22Rv1 (cell line): ENCODE data around the gene TGFB3.

Experiments used
- H3K27ac ChIP-seq: fragments of 450-650 bp; 2 replicates; pipeline ENCODE4 v1.5.1; 2017
- CTCF ChIP-seq: fragments of 450-650 bp; IDR thresholded peaks from 2 replicates; pipeline ENCODE4 v1.5.1; 2017; ENCODE audit warnings: mild to moderate bottlenecking
- ZFX ChIP-seq: fragments of 450-650 bp; IDR thresholded peaks from 2 replicates; pipeline ENCODE4 v1.6.1; 2017; ENCODE audit warnings: antibody characterized with exemption, borderline replicate concordance

Gene TGFB3

GRCh38 chr14:75996488-75996887 lies 14.7 kb upstream of the TGFB3 start:
- H3K27ac ChIP-seq: no peak overlapping the region
- TF ChIP-seq ZFX (no peak), CTCF (no peak)

- H3K27ac ChIP-seq: no peak overlapping the region
- TF ChIP-seq ZFX: no peak
- TF ChIP-seq CTCF: no peak
Observed at GRCh38 chr14:75995372-75996041, 13.7 kb upstream of the TGFB3 start.

- no peak for TF ChIP-seq ZFX
- TF ChIP-seq CTCF: no peak
- no peak overlapping the region for H3K27ac ChIP-seq
Observed at GRCh38 chr14:75993567-75994041, 11.8 kb upstream of the TGFB3 start.

GRCh38 chr14:75991753-75992152 lies 10.0 kb upstream of the TGFB3 start:
- TF ChIP-seq ZFX (no peak), CTCF (no peak)
- H3K27ac ChIP-seq: no peak overlapping the region

GRCh38 chr14:75990297-75990696 lies 8.5 kb upstream of the TGFB3 start:
- H3K27ac ChIP-seq: no peak overlapping the region
- no peak for TF ChIP-seq ZFX
- TF ChIP-seq CTCF: no peak

- no peak for TF ChIP-seq CTCF
- no peak overlapping the region for H3K27ac ChIP-seq
Observed at GRCh38 chr14:75989134-75989533, 7.3 kb upstream of the TGFB3 start.

GRCh38 chr14:75987201-75987970 lies 5.6 kb upstream of the TGFB3 start:
- no peak overlapping the region for H3K27ac ChIP-seq
- TF ChIP-seq CTCF (no peak), ZFX (no peak)
